Fibroblast of mammary gland (primary cell): Measurements from ENCODE around the gene LYZL2.

Experiments used
- DNase-seq: peaks from one replicate; pipeline ENCODE4 v3.0.0-alpha.2; 2010; ENCODE audit warnings: low read depth
- H3K4me3 ChIP-seq: 2 replicates; pipeline ENCODE4 v1.5.1; 2011; ENCODE audit warnings: low read depth, mild to moderate bottlenecking, low read length, moderate library complexity; ENCODE audit not compliant: control insufficient read depth
- TF ChIP-seq, protein P1 (sequence below): conservative IDR thresholded peaks from 2 replicates; pipeline ENCODE4 v1.5.1; 2011; ENCODE audit warnings: low read depth, low read length, inconsistent platforms; ENCODE audit not compliant: control insufficient read depth, insufficient read depth

Gene LYZL2

GRCh38 chr10:30562787-30563186 is 66.8 kb downstream of the LYZL2 start:
- TF ChIP-seq, protein P1, sequence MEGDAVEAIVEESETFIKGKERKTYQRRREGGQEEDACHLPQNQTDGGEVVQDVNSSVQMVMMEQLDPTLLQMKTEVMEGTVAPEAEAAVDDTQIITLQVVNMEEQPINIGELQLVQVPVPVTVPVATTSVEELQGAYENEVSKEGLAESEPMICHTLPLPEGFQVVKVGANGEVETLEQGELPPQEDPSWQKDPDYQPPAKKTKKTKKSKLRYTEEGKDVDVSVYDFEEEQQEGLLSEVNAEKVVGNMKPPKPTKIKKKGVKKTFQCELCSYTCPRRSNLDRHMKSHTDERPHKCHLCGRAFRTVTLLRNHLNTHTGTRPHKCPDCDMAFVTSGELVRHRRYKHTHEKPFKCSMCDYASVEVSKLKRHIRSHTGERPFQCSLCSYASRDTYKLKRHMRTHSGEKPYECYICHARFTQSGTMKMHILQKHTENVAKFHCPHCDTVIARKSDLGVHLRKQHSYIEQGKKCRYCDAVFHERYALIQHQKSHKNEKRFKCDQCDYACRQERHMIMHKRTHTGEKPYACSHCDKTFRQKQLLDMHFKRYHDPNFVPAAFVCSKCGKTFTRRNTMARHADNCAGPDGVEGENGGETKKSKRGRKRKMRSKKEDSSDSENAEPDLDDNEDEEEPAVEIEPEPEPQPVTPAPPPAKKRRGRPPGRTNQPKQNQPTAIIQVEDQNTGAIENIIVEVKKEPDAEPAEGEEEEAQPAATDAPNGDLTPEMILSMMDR: no peak
- H3K4me3 ChIP-seq: no peak overlapping the region
- DNase-seq: peak; percentile 14
